Ishikawa (cell line): ENCODE measurements around the gene RBBP7.

Experiments
- CEBPB ChIP-seq: IDR thresholded peaks from 2 replicates; pipeline ENCODE4 v1.6.1; 2012
- CREB1 ChIP-seq: IDR thresholded peaks from 2 replicates; pipeline ENCODE4 v1.6.1; 2012; ENCODE audit warnings: low read depth
- EGR1 ChIP-seq: IDR thresholded peaks from 2 replicates; pipeline ENCODE4 v1.6.1; 2012
- EP300 ChIP-seq: IDR thresholded peaks from 2 replicates; pipeline ENCODE4 v1.6.1; 2012; ENCODE audit warnings: borderline replicate concordance
- FOXM1 ChIP-seq: IDR thresholded peaks from 2 replicates; pipeline ENCODE4 v1.6.1; 2012; ENCODE audit warnings: low read depth, borderline replicate concordance
- NFIC ChIP-seq: IDR thresholded peaks from 2 replicates; pipeline ENCODE4 v1.6.1; 2012
- RAD21 ChIP-seq: IDR thresholded peaks from 2 replicates; pipeline ENCODE4 v1.6.1; 2012; ENCODE audit warnings: low read depth
- TAF1 ChIP-seq: IDR thresholded peaks from 2 replicates; pipeline ENCODE4 v1.6.1; 2012; ENCODE audit warnings: low read depth, mild to moderate bottlenecking
- TCF12 ChIP-seq: IDR thresholded peaks from 2 replicates; pipeline ENCODE4 v1.6.1; 2012; ENCODE audit warnings: low read depth
- TEAD4 ChIP-seq: IDR thresholded peaks from 2 replicates; pipeline ENCODE4 v1.6.1; 2012
- YY1 ChIP-seq: IDR thresholded peaks from 2 replicates; pipeline ENCODE4 v1.6.1; 2012; ENCODE audit warnings: low read depth
- ZBTB7A ChIP-seq: IDR thresholded peaks from 2 replicates; pipeline ENCODE4 v1.6.1; 2012; ENCODE audit warnings: low read depth
- TF ChIP-seq, protein P1 (sequence below): IDR thresholded peaks from 2 replicates; pipeline ENCODE4 v1.6.1; 2012; ENCODE audit warnings: low read depth, mild to moderate bottlenecking
- TF ChIP-seq, protein P2 (sequence below): IDR thresholded peaks from 2 replicates; pipeline ENCODE4 v1.6.1; 2012
- TF ChIP-seq, protein P3 (sequence below): IDR thresholded peaks from 2 replicates; pipeline ENCODE4 v1.6.1; 2012

RBBP7 gene

DNA sequence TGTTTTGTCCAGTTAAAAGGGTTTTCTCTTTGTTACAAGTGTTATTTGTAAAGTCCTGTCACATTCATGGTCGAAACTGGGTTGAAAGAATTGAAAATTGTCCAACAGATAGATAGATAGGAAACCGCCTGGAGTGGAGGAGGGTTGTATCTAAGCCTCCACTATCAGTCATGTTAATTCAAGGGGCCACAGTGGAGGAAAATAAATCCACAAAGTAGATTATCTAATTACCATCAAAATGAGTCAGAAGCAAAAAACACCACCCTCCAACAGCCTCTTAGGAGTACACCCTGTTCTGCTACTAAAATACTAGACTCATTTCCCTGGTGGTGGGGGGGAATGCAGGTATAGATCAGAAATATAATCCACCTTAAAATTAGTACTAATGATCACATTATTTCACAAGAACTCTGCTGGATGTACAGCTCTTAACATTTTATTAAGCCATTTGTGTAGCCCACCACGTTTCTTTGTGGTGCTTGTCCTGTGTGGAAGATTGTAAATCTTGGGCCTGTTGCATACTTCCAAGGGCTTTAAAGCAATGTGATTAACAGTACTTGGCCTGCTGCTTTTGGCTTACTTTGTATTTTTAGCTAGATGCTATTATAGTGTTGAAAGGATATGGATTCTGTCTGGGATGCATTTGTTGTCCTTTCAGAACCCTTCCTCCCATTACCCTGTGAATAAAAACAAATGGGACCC is 26.8 kb downstream of the RBBP7 start:
- TF ChIP-seq TCF12 (no peak), FOXM1 (no peak), CREB1 (no peak), EGR1 (no peak), TAF1 (no peak)
- TF ChIP-seq, protein P1, sequence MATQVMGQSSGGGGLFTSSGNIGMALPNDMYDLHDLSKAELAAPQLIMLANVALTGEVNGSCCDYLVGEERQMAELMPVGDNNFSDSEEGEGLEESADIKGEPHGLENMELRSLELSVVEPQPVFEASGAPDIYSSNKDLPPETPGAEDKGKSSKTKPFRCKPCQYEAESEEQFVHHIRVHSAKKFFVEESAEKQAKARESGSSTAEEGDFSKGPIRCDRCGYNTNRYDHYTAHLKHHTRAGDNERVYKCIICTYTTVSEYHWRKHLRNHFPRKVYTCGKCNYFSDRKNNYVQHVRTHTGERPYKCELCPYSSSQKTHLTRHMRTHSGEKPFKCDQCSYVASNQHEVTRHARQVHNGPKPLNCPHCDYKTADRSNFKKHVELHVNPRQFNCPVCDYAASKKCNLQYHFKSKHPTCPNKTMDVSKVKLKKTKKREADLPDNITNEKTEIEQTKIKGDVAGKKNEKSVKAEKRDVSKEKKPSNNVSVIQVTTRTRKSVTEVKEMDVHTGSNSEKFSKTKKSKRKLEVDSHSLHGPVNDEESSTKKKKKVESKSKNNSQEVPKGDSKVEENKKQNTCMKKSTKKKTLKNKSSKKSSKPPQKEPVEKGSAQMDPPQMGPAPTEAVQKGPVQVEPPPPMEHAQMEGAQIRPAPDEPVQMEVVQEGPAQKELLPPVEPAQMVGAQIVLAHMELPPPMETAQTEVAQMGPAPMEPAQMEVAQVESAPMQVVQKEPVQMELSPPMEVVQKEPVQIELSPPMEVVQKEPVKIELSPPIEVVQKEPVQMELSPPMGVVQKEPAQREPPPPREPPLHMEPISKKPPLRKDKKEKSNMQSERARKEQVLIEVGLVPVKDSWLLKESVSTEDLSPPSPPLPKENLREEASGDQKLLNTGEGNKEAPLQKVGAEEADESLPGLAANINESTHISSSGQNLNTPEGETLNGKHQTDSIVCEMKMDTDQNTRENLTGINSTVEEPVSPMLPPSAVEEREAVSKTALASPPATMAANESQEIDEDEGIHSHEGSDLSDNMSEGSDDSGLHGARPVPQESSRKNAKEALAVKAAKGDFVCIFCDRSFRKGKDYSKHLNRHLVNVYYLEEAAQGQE: no peak

DNA sequence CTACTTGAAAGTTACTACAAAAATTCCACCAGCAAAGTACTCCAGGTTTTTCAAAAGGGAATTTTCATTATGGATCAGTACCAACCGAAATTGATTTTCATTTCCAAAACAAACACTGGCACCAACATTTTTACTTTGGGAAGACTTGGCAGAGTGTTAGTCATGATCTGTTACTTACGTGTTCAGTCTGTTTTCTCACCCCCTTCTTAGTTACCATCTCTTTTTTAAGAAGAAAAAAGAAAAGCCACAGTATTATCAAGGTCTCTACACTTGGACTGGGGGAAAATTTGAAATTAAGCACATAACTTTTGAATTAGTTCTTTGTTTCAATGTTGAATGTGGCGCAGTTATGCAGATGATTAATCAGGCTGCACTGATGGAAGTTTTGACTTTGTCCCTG is 27.5 kb downstream of the RBBP7 start:
- TF ChIP-seq CEBPB (no peak), RAD21 (no peak), EP300 (no peak), ZBTB7A (no peak), NFIC (no peak), EGR1 (no peak), TAF1 (no peak), TEAD4 (no peak), CREB1 (no peak), FOXM1 (no peak), TCF12 (no peak), YY1 (no peak)
- TF ChIP-seq, protein P2, sequence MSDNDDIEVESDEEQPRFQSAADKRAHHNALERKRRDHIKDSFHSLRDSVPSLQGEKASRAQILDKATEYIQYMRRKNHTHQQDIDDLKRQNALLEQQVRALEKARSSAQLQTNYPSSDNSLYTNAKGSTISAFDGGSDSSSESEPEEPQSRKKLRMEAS: no peak
- TF ChIP-seq, protein P3, sequence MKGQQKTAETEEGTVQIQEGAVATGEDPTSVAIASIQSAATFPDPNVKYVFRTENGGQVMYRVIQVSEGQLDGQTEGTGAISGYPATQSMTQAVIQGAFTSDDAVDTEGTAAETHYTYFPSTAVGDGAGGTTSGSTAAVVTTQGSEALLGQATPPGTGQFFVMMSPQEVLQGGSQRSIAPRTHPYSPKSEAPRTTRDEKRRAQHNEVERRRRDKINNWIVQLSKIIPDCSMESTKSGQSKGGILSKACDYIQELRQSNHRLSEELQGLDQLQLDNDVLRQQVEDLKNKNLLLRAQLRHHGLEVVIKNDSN: no peak
- TF ChIP-seq, protein P1: no peak

DNA sequence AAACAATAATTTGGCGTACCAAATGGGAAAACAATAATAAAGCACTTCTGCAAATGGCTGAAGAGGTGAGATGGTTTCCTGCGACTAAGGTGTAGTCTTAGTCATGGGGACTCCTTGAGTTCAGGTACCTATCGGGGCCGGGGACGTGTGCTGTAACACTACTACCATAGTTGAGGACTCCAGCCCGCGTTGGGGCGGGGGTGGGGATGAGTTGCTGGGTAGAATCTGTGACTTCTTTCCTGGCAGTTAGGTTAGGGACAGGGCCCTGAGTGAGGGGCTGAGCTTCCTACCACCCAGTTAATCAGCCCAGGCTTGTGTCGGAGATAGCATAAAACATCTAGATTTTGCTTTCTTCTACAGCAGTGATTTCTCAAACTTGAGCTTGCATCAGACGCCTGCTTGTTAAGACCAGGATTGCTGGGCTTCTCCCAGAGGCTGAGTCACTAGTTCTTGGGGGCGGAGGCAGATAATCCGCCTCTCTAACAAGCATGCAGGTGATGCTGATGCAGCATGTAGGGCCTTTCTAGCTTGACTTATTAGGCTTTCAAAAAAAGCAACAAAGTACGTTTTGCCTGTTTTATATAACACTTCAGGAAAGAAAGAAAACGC is 30.2 kb downstream of the RBBP7 start:
- TF ChIP-seq YY1 (no peak), TCF12 (no peak), ZBTB7A (no peak), TAF1 (no peak), EP300 (no peak), CEBPB (no peak), NFIC (no peak), FOXM1 (no peak), RAD21 (no peak), CREB1 (no peak), EGR1 (no peak)
- TF ChIP-seq, protein P1: no peak
- TF ChIP-seq, protein P3: no peak
- TF ChIP-seq, protein P2: no peak

DNA sequence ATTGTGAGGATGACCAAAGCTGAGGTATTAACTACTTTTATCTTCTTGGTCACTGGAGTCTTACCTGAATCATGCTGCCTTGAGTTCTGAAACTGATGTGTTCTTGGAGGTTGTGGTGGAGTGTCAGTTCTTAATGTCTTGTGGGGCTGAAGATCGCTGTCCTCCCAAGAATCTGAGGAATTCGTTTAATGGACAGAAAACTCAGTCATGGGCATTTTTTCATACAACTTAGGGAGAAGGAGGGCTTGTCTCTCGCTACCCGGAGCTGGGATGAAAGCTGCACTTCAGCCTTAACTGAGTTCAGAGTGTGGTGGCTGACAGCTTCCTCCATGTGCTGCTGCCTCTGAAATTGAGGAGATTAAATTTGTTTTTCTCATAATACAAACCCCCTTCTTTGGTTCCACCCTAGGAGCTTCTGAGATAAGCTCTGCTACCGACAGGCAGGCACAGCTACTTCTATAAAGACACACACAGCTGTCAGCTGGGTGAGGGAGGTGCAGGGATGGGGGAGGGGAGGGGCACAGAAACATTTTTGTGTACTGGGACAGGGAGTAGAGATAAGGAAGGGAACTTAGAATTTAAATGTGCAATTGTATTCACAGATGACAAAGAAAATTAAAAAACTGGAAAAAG is 30.8 kb downstream of the RBBP7 start:
- TF ChIP-seq YY1: no peak
- no peak for TF ChIP-seq TAF1
- no peak for TF ChIP-seq CREB1
- TF ChIP-seq, protein P3: no peak
- TF ChIP-seq ZBTB7A: no peak
- TF ChIP-seq FOXM1: no peak
- no peak for TF ChIP-seq EGR1
- no peak for TF ChIP-seq EP300
- TF ChIP-seq, protein P2: no peak
- TF ChIP-seq TEAD4: no peak
- no peak for TF ChIP-seq TCF12
- TF ChIP-seq CEBPB: no peak
- TF ChIP-seq NFIC: no peak
- TF ChIP-seq, protein P1: no peak
- no peak for TF ChIP-seq RAD21
